ENCODE measurements around the gene ARFGEF3. TPM values are rescaled to one million over a fixed set of nuclear protein-coding genes. Genes with fewer than 3 reads are reported as not detected.

ARFGEF3 gene
- total RNA-seq, 1 donor from 2014 or later = 24.0 TPM

DNA sequence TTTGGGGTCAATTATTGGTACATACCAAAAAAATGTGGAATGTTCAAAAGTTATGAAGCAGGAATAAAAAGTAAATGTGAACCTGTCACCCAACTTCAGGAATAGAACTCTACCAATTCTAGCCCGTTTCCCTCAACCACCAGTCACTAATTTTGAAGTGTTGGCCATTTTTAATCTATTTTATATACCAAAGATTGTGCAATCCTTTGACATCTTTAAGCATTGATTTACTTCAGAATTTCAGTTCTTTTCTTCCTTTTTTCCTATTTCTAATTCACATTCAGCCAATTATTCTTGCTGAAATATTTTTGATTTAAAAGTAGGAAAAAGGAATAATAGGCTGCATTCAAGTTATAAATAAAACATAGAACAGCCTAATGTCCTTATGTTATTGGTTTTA is 169.0 kb downstream of the ARFGEF3 start:
- Mint-ChIP-seq H3K9me3 (no peaks in the 10 kb centered on the region), H3K27ac (no peak overlapping the region), H3K4me3 (no peak overlapping the region), H3K4me1 (ENCODE audit: unreplicated experiment) (peaks cover 4% of the 10 kb centered on the region), H3K36me3 (peaks cover 10% of the 10 kb centered on the region), H3K27me3 (no peaks in the 10 kb centered on the region)
- TF ChIP-seq, protein P1, sequence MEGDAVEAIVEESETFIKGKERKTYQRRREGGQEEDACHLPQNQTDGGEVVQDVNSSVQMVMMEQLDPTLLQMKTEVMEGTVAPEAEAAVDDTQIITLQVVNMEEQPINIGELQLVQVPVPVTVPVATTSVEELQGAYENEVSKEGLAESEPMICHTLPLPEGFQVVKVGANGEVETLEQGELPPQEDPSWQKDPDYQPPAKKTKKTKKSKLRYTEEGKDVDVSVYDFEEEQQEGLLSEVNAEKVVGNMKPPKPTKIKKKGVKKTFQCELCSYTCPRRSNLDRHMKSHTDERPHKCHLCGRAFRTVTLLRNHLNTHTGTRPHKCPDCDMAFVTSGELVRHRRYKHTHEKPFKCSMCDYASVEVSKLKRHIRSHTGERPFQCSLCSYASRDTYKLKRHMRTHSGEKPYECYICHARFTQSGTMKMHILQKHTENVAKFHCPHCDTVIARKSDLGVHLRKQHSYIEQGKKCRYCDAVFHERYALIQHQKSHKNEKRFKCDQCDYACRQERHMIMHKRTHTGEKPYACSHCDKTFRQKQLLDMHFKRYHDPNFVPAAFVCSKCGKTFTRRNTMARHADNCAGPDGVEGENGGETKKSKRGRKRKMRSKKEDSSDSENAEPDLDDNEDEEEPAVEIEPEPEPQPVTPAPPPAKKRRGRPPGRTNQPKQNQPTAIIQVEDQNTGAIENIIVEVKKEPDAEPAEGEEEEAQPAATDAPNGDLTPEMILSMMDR (conservative IDR thresholded peaks at IDR 0.05) = no peak
- no peak for DNase-seq (ENCODE audit: extremely low spot score, unreplicated experiment)

DNA sequence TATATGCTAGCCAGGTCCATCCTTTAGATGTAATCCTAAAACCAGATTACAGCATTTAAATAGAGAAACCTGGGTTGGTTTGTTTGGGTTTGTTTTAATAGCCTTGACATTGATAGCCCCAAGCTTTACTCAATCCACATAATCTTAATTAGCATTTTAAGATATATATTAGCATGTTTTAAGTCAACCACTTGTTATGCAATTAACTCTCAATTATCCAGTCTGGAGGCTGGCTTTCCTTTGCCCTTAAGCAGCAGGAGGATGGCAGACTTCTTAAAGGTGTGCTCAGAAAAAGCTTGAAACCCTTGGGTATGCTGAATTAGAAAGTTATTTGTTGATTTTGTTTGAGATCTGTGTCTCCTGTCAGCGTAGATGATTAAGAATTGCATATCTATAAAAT is 169.7 kb downstream of the ARFGEF3 start:
- H3K4me3 Mint-ChIP-seq = no peak overlapping the region
- no peaks in the 10 kb centered on the region for H3K27me3 Mint-ChIP-seq
- H3K27ac Mint-ChIP-seq = no peak overlapping the region
- peaks cover 10% of the 10 kb centered on the region for H3K36me3 Mint-ChIP-seq
- DNase-seq (ENCODE audit: extremely low spot score, unreplicated experiment) = no peak
- TF ChIP-seq, protein P1 (conservative IDR thresholded peaks at IDR 0.05) = no peak
- H3K4me1 Mint-ChIP-seq (ENCODE audit: unreplicated experiment) = peaks cover 4% of the 10 kb centered on the region
- no peaks in the 10 kb centered on the region for H3K9me3 Mint-ChIP-seq

DNA sequence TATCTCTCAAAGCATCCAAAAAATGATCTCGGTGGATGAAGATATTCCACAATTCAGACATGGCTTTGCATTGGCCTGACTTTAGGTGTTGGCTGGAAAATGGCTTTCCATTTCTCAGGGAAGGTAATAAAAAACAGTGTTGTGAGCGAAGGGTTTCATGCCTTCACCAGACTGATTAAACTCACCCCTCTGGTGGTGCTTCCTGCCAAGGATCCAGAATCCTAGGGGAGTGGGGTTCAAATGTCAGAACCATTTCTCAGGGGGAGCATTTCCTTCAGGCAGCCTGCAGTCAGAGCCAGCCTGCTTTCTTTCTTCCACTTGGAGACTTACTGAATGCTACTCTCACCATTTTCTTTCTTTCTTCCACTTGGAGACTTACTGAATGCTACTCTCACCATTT is 170.2 kb downstream of the ARFGEF3 start:
- no peak for DNase-seq (ENCODE audit: extremely low spot score, unreplicated experiment)
- Mint-ChIP-seq H3K27ac (no peak overlapping the region), H3K36me3 (peaks cover 5% of the 10 kb centered on the region), H3K9me3 (no peaks in the 10 kb centered on the region), H3K4me1 (ENCODE audit: unreplicated experiment) (peaks cover 4% of the 10 kb centered on the region), H3K4me3 (no peak overlapping the region), H3K27me3 (no peaks in the 10 kb centered on the region)
- TF ChIP-seq, protein P1 (conservative IDR thresholded peaks at IDR 0.05) = no peak

DNA sequence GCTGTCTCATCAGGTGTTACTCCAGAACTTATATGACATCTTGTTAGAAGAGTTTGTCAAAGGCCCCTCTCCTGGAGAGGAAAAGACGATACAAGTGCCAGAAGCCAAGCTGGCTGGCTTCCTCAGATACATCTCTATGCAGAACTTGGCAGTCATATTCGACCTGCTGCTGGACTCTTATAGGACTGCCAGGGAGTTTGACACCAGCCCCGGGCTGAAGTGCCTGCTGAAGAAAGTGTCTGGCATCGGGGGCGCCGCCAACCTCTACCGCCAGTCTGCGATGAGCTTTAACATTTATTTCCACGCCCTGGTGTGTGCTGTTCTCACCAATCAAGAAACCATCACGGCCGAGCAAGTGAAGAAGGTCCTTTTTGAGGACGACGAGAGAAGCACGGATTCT is 172.3 kb downstream of the ARFGEF3 start:
- no peak overlapping the region for H3K27ac Mint-ChIP-seq
- H3K27me3 Mint-ChIP-seq = no peaks in the 10 kb centered on the region
- DNase-seq (ENCODE audit: extremely low spot score, unreplicated experiment) = no peak
- peaks cover 8% of the 10 kb centered on the region for H3K36me3 Mint-ChIP-seq
- no peaks in the 10 kb centered on the region for H3K9me3 Mint-ChIP-seq
- TF ChIP-seq, protein P1 (conservative IDR thresholded peaks at IDR 0.05) = no peak
- H3K4me3 Mint-ChIP-seq = no peak overlapping the region
- peaks cover 4% of the 10 kb centered on the region for H3K4me1 Mint-ChIP-seq (ENCODE audit: unreplicated experiment)

DNA sequence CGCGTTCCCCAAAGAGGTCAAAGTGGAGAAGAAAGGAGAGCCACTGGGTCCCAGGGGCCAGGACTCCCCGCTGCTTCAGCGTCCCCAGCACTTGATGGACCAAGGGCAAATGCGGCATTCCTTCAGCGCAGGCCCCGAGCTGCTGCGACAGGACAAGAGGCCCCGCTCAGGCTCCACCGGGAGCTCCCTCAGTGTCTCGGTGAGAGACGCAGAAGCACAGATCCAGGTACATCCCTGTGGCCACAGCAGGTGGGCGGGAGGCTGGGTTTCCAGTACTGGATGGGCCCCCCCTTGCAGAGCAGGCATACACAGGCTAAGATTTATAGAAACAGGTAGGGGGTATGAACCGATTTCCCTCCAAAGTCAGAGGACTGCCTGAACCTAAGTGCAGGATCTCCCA is 173.2 kb downstream of the ARFGEF3 start:
- no peaks in the 10 kb centered on the region for H3K27me3 Mint-ChIP-seq
- peaks cover 11% of the 10 kb centered on the region for H3K36me3 Mint-ChIP-seq
- H3K4me1 Mint-ChIP-seq (ENCODE audit: unreplicated experiment) = peaks cover 4% of the 10 kb centered on the region
- H3K9me3 Mint-ChIP-seq = no peaks in the 10 kb centered on the region
- H3K4me3 Mint-ChIP-seq = no peak overlapping the region
- H3K27ac Mint-ChIP-seq = no peak overlapping the region
- TF ChIP-seq, protein P1 (conservative IDR thresholded peaks at IDR 0.05) = no peak
- DNase-seq (ENCODE audit: extremely low spot score, unreplicated experiment) = no peak

DNA sequence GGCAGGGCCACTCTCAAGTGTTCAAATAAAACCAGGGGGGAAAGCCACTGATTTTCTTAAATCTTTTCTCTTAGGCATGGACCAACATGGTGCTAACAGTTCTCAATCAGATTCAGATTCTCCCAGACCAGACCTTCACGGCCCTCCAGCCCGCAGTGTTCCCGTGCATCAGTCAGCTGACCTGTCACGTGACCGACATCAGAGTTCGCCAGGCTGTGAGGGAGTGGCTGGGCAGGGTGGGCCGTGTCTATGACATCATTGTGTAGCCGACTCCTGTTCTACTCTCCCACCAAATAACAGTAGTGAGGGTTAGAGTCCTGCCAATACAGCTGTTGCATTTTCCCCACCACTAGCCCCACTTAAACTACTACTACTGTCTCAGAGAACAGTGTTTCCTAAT is 174.5 kb downstream of the ARFGEF3 start:
- no peak for DNase-seq (ENCODE audit: extremely low spot score, unreplicated experiment)
- Mint-ChIP-seq H3K4me3 (no peak overlapping the region), H3K27ac (no peak overlapping the region), H3K36me3 (peaks cover 11% of the 10 kb centered on the region), H3K4me1 (ENCODE audit: unreplicated experiment) (peaks cover 4% of the 10 kb centered on the region), H3K9me3 (no peaks in the 10 kb centered on the region), H3K27me3 (no peaks in the 10 kb centered on the region)
- TF ChIP-seq, protein P1 (conservative IDR thresholded peaks at IDR 0.05) = no peak

All from type B pancreatic cell (in vitro differentiated cells).